Prostate gland (tissue), 2 donors: ENCODE data around the gene EIF2S3B.

Experiments used
- POLR2A ChIP-seq: fragments of 450-650 bp; IDR thresholded peaks from one replicate; pipeline ENCODE4 v1.6.1; 2016; ENCODE audit warnings: antibody characterized with exemption, mild to moderate bottlenecking
- POLR2AphosphoS5 ChIP-seq: sonication (generic); formaldehyde crosslinking; IDR thresholded peaks from one replicate; pipeline ENCODE4 v1.6.1; 2017; ENCODE audit warnings: antibody characterized with exemption
- TF ChIP-seq, protein P1 (sequence below), 4 experiments: fragments of 200-600 bp in 2 of 4; fragments of 450-650 bp in 2 of 4; sonication (generic) in 2 of 4; IDR thresholded peaks; 1 replicate in 3 of 4; 2 replicates in 1 of 4; pipeline ENCODE4 v1.5.1; 2016 to 2019; ENCODE audit warnings: antibody characterized with exemption in 4 of 4, mild to moderate bottlenecking in 2 of 4, moderate library complexity in 2 of 4

DNA sequence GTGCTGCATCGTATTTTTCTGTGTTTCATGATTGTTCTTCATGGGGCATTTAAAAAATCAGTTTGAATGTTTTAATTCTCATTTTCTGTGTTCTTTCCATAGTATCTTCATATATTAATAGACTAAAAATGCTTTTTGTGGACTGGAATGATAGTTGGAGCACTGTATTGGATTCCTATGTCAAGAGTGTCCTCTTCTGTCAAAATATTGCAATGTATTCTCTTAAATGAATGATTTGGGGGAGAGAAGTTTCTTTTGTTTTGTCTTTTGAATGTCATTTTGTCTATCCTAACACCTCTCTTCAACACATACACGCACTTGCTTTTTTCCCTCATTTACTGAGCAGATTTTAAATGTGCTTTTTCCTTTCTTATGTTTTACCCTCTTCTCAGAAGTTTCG is 4.7 kb upstream of the EIF2S3B start:
- no peak for TF ChIP-seq POLR2A
- TF ChIP-seq, protein P1, sequence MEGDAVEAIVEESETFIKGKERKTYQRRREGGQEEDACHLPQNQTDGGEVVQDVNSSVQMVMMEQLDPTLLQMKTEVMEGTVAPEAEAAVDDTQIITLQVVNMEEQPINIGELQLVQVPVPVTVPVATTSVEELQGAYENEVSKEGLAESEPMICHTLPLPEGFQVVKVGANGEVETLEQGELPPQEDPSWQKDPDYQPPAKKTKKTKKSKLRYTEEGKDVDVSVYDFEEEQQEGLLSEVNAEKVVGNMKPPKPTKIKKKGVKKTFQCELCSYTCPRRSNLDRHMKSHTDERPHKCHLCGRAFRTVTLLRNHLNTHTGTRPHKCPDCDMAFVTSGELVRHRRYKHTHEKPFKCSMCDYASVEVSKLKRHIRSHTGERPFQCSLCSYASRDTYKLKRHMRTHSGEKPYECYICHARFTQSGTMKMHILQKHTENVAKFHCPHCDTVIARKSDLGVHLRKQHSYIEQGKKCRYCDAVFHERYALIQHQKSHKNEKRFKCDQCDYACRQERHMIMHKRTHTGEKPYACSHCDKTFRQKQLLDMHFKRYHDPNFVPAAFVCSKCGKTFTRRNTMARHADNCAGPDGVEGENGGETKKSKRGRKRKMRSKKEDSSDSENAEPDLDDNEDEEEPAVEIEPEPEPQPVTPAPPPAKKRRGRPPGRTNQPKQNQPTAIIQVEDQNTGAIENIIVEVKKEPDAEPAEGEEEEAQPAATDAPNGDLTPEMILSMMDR (IDR thresholded peaks at IDR 0.05): no peak
- no peak for TF ChIP-seq POLR2AphosphoS5
